GM12801 (cell line): ENCODE data around the gene CBFA2T2.

ENCODE experiments used
- TF ChIP-seq, protein P1 (sequence below): IDR thresholded peaks from one replicate; pipeline ENCODE4 v1.5.1; 2011; ENCODE audit warnings: control low read depth; ENCODE audit not compliant: insufficient read length; ENCODE audit errors: extremely low read depth

Gene CBFA2T2

DNA sequence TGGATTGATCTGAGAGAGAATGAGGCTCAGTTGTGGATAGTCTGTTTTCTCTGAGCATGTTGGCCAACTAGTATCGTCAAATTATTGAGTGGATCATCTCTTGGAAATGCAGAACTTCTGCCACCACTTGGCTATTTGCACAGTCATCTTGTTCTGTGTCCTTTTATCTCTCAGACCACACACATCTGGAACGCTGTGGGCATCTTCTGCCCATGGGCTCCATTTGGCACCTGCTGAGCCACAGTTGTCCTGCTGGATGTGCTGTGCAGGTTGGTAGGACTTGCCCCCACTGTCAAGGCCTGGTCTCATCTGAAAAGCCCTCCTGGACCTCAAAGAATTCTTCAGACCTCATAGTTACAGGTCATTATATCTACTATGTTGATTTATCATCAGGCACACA lies 155.5 kb downstream of the CBFA2T2 start:
- TF ChIP-seq, protein P1, sequence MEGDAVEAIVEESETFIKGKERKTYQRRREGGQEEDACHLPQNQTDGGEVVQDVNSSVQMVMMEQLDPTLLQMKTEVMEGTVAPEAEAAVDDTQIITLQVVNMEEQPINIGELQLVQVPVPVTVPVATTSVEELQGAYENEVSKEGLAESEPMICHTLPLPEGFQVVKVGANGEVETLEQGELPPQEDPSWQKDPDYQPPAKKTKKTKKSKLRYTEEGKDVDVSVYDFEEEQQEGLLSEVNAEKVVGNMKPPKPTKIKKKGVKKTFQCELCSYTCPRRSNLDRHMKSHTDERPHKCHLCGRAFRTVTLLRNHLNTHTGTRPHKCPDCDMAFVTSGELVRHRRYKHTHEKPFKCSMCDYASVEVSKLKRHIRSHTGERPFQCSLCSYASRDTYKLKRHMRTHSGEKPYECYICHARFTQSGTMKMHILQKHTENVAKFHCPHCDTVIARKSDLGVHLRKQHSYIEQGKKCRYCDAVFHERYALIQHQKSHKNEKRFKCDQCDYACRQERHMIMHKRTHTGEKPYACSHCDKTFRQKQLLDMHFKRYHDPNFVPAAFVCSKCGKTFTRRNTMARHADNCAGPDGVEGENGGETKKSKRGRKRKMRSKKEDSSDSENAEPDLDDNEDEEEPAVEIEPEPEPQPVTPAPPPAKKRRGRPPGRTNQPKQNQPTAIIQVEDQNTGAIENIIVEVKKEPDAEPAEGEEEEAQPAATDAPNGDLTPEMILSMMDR, result no peak

- TF ChIP-seq, protein P1, result no peak
Observed at GRCh38 chr20:33646191-33646590, 156.3 kb downstream of the CBFA2T2 start.

GRCh38 chr20:33647603-33648395 lies 157.9 kb downstream of the CBFA2T2 start:
- TF ChIP-seq, protein P1, result no peak

DNA sequence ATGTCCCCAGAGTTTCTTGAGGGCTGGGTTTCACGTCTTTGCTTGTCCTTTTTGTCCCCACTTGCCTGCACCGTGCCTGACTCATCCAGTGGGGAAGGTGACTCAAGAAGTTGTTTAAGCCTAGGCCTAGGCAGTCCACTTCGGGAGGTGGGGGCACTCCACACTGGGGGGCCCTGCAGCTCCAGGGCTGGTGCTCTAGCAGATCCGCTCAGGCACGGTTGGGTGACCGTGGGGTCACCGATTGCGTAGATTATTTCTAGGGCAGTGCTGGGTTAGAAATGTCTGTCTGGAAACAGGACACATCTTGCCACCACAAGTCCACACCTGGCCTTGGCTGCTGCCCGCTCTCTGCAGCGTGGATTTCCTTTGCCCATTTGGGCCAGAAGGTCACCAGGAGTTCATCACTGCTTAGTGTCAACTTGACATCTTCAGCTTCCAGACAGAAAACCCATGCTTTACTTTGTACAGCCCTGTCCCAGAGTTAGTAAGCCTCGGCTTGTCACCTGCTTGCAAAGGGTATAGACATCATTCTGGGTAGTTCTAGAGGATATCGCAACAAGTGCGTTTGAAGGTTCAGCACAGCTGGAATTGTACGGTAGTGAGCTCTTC lies 158.6 kb downstream of the CBFA2T2 start:
- TF ChIP-seq, protein P1, result no peak

DNA sequence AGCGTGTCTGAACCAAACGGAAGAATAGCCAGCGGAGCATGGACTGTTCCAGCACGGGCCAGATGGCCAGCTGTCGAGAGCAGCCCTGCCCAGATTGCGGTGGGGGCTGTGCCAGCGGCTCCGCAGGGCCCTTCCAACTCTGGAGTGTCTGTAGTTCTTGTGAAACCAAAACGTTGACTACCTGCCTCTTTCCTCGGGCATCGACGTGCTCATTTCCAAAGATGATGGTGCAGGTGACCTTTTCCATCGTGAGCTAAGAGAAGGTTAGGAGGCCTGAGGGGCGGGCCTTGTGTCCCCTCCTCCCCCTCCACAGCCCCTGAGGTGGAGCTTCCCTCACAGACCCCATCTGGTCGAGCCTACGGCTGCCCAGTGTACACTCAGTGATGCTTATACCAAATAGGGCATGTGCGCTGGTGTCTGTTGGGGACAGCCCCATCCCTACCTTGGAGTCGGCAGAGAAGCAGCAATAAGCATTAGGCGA lies 159.3 kb downstream of the CBFA2T2 start:
- TF ChIP-seq, protein P1, result no peak

GRCh38 chr20:33650111-33650752 lies 160.3 kb downstream of the CBFA2T2 start:
- TF ChIP-seq, protein P1, result no peak

DNA sequence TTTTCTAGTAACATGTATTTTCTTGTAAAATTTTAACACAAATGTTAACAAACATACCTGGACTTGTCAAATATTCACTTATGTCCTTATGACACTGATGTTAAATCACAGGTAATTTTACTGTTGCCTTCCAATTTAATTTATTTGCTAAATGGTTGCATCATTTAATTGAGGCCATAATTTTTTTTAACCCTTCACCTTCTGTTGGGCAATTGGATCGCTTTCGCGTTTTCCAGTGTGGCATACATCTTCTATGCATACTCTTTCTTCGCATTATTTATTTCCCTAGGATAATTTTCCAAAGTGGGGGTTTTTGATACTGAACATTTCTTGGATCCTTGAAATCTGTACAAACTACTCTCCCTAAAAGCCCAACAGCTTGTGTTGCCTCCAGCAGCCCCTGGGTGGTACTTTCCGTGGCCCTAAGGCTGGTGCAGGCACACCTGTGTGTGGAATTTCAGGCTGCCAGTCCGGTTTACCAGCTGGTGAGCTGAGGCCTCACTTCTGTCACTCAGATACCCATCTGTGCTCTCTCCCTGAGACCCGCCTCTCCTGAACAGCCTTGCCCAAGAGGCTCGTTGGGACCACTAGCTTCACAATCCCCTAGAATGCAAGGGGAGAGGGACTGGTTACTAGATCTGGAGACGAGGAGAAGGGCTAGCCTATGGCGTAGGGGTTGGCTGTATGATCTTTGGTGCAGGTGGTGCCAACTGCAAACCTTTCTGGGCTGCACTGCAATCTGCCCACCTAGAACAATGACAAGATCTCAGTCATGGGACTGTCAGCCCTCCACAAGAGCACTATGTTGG lies 161.1 kb downstream of the CBFA2T2 start:
- TF ChIP-seq, protein P1, result no peak
